B cell (primary cell): ENCODE data around the gene KRTAP12-2. TPM values are rescaled to one million over a fixed set of nuclear protein-coding genes. Genes with fewer than 3 reads are reported as not detected.

Experiments
- ATAC-seq: fragments of 200-7000 bp; cut with Tn5 transposase; one replicate; pipeline ENCODE4 v1.10.0; 2021; ENCODE audit warnings: low read depth, mild to moderate bottlenecking, moderate number of reproducible peaks, moderate library complexity
- CTCF ChIA-PET: fragments of 350-600 bp; sonication (Branson Sonifier 250); formaldehyde crosslinking; loops from one replicate; lab custom pipeline; 2021; ENCODE audit warnings: antibody characterized with exemption, inconsistent platforms; lab: Charles Lee
- POLR2A ChIA-PET: fragments of 350-600 bp; sonication (Branson Sonifier 250); formaldehyde crosslinking; loops from one replicate; lab custom pipeline; 2021; ENCODE audit warnings: antibody characterized with exemption; lab: Charles Lee
- DNase-seq: peaks from one replicate; pipeline ENCODE4 v3.0.0; 2013
- H2AFZ ChIP-seq: 2 replicates; pipeline ENCODE4 v1.6.1; 2012; ENCODE audit warnings: mild to moderate bottlenecking, low read depth, low read length; ENCODE audit not compliant: insufficient read depth, poor library complexity, severe bottlenecking
- H3K27ac ChIP-seq, 2 donors: 1 replicate in 1 of 2; 2 replicates in 1 of 2; pipeline ENCODE4 v1.5.1; 2012 to 2013; ENCODE audit warnings: low read length in 2 of 2, mild to moderate bottlenecking in 2 of 2, moderate library complexity in 1 of 2
- H3K27me3 ChIP-seq, 4 experiments: fragments of 200-600 bp in 1 of 4; sonication (generic) in 1 of 4; replicated peaks in 1 of 4; 1 replicate in 2 of 4; 2 replicates in 2 of 4; pipeline versions ENCODE4 v1.6.1 to v1.7.0; 2013 to 2016; ENCODE audit warnings: low read length in 3 of 4, mild to moderate bottlenecking in 2 of 4, mixed read lengths in 1 of 4, moderate library complexity in 1 of 4; ENCODE audit not compliant: insufficient read depth in 4 of 4, control insufficient read depth in 3 of 4; ENCODE audit errors: control extremely low read depth in 1 of 4
- H3K36me3 ChIP-seq, 2 experiments: replicated peaks in 1 of 2; 1 replicate in 1 of 2; 2 replicates in 1 of 2; pipeline versions ENCODE4 v1.6.1 to v1.7.1; 2013; ENCODE audit warnings: low read length in 1 of 2; ENCODE audit not compliant: insufficient read depth in 2 of 2, control insufficient read depth in 1 of 2; ENCODE audit errors: control extremely low read depth in 1 of 2, extremely low read depth in 1 of 2
- H3K4me1 ChIP-seq, 2 donors: fragments of 200-600 bp in 1 of 2; sonication (generic) in 1 of 2; 1 replicate in 1 of 2; 2 replicates in 1 of 2; pipeline versions ENCODE4 v1.5.1 to v1.6.1; 2013 to 2017; ENCODE audit warnings: low read length in 2 of 2; ENCODE audit not compliant: control insufficient read depth in 2 of 2, insufficient read depth in 2 of 2
- H3K4me2 ChIP-seq: replicated peaks from 2 replicates; pipeline ENCODE3; 2012; ENCODE audit warnings: mild to moderate bottlenecking, low read depth, low read length; ENCODE audit not compliant: poor library complexity, severe bottlenecking
- H3K4me3 ChIP-seq, 5 experiments: fragments of 200-600 bp in 1 of 5; sonication (generic) in 1 of 5; 1 replicate in 3 of 5; 2 replicates in 2 of 5; pipeline versions ENCODE4 v1.5.1 to v1.7.0; 2011 to 2016; ENCODE audit warnings: low read length in 4 of 5, mild to moderate bottlenecking in 4 of 5, low read depth in 2 of 5, control low read depth in 1 of 5, moderate library complexity in 1 of 5; ENCODE audit not compliant: insufficient read depth in 1 of 5; ENCODE audit errors: control extremely low read depth in 1 of 5, extremely low read depth in 1 of 5
- H3K79me2 ChIP-seq: fragments of 200-600 bp; sonication (generic); one replicate; pipeline ENCODE4 v1.6.0; 2016; ENCODE audit warnings: low read length; ENCODE audit not compliant: control insufficient read depth, insufficient read depth
- H3K9ac ChIP-seq: fragments of 200-600 bp; sonication (generic); 2 replicates; pipeline ENCODE4 v1.6.1; 2017; ENCODE audit warnings: mild to moderate bottlenecking, low read length, moderate library complexity
- H3K9me3 ChIP-seq, 3 donors: one replicate each; pipeline versions ENCODE4 v1.6.1 to v1.7.1; 2013; ENCODE audit warnings: low read length in 2 of 3; ENCODE audit not compliant: control insufficient read depth in 2 of 3, insufficient read depth in 1 of 3; ENCODE audit errors: control extremely low read depth in 1 of 3
- H4K20me1 ChIP-seq: 2 replicates; pipeline ENCODE4 v1.6.0; 2012; ENCODE audit warnings: mild to moderate bottlenecking, low read length; ENCODE audit not compliant: insufficient read depth, control insufficient read depth, poor library complexity, severe bottlenecking
- H3K27ac Mint-ChIP-seq: one replicate; pipeline ENCODE4 v1.8.0; 2021; ENCODE audit warnings: mixed read lengths
- H3K27me3 Mint-ChIP-seq: one replicate; pipeline ENCODE4 v1.8.0; 2021; ENCODE audit warnings: mixed read lengths
- H3K4me1 Mint-ChIP-seq: one replicate; pipeline ENCODE4 v1.8.0; 2021; ENCODE audit warnings: mixed read lengths
- H3K4me3 Mint-ChIP-seq: one replicate; pipeline ENCODE4 v1.8.0; 2021; ENCODE audit warnings: mixed read lengths
- H3K9me3 Mint-ChIP-seq: one replicate; pipeline ENCODE4 v1.8.0; 2022; ENCODE audit warnings: mixed read lengths; ENCODE audit not compliant: insufficient read depth
- CTCF ChIP-seq: fragments of 200-600 bp; IDR thresholded peaks from one replicate; pipeline ENCODE4 v1.8.0; 2022; ENCODE audit warnings: antibody characterized with exemption, mild to moderate bottlenecking
- EZH2 ChIP-seq: IDR thresholded peaks from 2 replicates; pipeline ENCODE4 v1.6.1; 2012; ENCODE audit warnings: borderline replicate concordance, low read depth, mild to moderate bottlenecking, moderate library complexity, low read length; ENCODE audit not compliant: insufficient read depth, poor library complexity, severe bottlenecking
- WGBS: methylation state at CpG from one replicate; pipeline ENCODE4 v1.1.5; 2013; ENCODE audit warnings: missing lambda C conversion rate; ENCODE audit not compliant: insufficient coverage; 5-methylcytosine and 5-hydroxymethylcytosine counted together
- intact Hi-C: fragments of 100-400 bp; cut with micrococcal nuclease; formaldehyde crosslinking; loops from one replicate; pipeline ENCODE4 v1.10.0; 2022
- polyA plus RNA-seq: library from polyadenylated mRNA; depleted of rRNA; stranded (reverse); fragments of >200 nt; gene quantifications from 2 replicates; pipeline ENCODE4 v1.2.3, GENCODE V29; 2012
- total RNA-seq, 2 donors: library from RNA; stranded (reverse); fragments of 120-200 nt in 1 of 2; gene quantifications; 1 replicate in 1 of 2; 2 replicates in 1 of 2; pipeline versions ENCODE4 v1.2.3 to v1.2.4, GENCODE V29; 2013 to 2022

KRTAP12-2 gene
- total and polyA plus RNA-seq, 2 donors (not counting 1 experiment from before 2014, with no cell fraction given), result not detected

DNA sequence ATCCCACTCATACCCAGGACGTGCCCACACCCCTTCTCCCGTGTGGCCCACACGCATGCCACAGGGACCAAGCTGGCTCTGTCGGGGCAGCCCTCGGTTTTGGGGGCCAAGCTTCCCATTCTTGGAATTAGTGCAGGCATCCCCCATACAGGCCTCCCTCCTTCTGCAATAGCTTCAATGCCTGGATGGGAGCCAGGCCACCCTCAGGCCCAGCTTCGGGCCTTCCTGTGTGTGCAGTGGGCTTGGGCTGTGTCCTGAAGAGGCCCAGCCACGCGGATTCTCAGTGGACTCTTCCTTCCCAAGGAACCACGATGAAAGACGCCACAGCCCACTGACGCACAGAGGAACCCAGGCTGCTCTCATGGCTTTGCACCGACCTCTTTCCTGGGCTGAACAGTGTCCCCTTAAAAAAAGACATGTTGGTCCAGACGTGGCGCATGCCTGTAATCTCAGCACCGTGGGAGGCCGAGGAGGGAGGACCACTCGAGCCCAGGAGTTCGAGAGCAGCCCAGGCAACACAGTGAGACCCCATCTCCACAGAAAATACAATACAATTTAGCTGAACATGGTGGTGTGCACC lies 17.1 kb downstream of the KRTAP12-2 start:
- ATAC-seq (no peak), DNase-seq (no peak)
- Mint-ChIP-seq H3K4me3 (no peak overlapping the region), H3K27me3 (peaks cover 9% of the 10 kb centered on the region), H3K4me1 (no peaks in the 10 kb centered on the region), H3K9me3 (peaks cover 5% of the 10 kb centered on the region), H3K27ac (no peak overlapping the region)
- H3K27me3 ChIP-seq, result peaks cover 0 to 2% (median 0%) of the 10 kb centered on the region in 4 experiments
- ChIA-PET POLR2A (no interaction called here), CTCF (no interaction called here)
- H3K4me2 ChIP-seq, result no peak overlapping the region
- peaks cover 0 to 15% (median 0%) of the 10 kb centered on the region in 3 donors for H3K9me3 ChIP-seq
- H2AFZ ChIP-seq, result no peak overlapping the region
- no peaks in the 10 kb centered on the region for H4K20me1 ChIP-seq
- 93% methylated on average over 14 of the region's 18 CpGs for WGBS
- no peak overlapping the region for H3K9ac ChIP-seq
- no peaks in the 10 kb centered on the region for H3K36me3 ChIP-seq
- no peaks in the 10 kb centered on the region for H3K4me1 ChIP-seq
- intact Hi-C loops, result no loop called here
- TF ChIP-seq EZH2, result no peak
- no peak for TF ChIP-seq CTCF
- no peak overlapping the region for H3K27ac ChIP-seq
- H3K79me2 ChIP-seq, result no peaks in the 10 kb centered on the region
- no peak overlapping the region for H3K4me3 ChIP-seq

DNA sequence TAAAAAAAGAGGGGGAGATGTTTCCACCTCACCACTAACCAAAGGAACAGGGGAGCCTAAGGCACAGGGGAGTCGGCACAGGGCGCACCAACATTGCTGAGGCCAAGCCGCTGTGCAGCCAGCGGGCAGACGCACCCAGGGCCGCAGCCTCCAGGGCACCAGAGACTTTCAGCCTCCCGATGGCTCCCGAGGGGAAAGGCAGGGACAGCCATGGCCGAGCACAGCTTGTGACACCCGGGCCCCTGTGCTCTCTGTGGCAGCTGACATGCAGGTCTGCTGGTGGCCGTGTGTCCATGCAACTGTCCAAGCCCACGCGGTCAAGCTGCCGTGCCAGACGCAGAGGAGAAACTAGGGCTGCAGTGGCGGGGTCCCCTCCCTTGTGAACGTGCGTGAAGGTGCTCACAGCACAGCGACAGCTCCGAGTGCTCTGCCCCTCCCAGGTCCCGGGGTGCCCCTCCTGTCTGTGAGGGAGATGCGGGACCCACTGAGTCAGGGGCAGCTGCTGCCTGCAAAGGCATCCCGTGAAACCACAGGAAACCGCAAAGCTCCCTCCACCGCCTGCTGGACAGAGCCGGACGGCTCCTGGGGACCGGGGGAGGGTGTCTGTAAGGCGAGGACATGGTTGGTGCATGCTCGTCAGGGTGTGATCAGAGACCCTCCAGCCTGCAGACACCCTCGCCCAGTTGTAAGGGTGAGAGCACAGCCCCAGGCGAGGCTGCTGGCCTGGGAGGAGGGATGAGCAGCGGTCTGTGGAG lies 18.0 kb downstream of the KRTAP12-2 start:
- no peaks in the 10 kb centered on the region for H3K36me3 ChIP-seq
- intact Hi-C loops, result no loop called here
- WGBS, result 87% methylated on average over 32 of the region's 33 CpGs
- peaks cover 0 to 10% (median 4%) of the 10 kb centered on the region in 3 donors for H3K9me3 ChIP-seq
- peaks cover 7% of the 10 kb centered on the region for H3K9me3 Mint-ChIP-seq
- no peaks in the 10 kb centered on the region for H3K4me1 ChIP-seq
- POLR2A ChIA-PET, result no interaction called here
- H3K27me3 ChIP-seq, result peaks cover 0 to 2% (median 0%) of the 10 kb centered on the region in 4 experiments
- no peak overlapping the region for H3K9ac ChIP-seq
- CTCF ChIA-PET, result no interaction called here
- no peak for TF ChIP-seq EZH2
- no peak for TF ChIP-seq CTCF
- ATAC-seq, result no peak
- no peak overlapping the region for H3K4me2 ChIP-seq
- no peaks in the 10 kb centered on the region for H3K4me1 Mint-ChIP-seq
- DNase-seq, result no peak
- no peak overlapping the region for H2AFZ ChIP-seq
- no peaks in the 10 kb centered on the region for H4K20me1 ChIP-seq
- no peak overlapping the region for H3K4me3 ChIP-seq
- H3K4me3 Mint-ChIP-seq, result no peak overlapping the region
- no peaks in the 10 kb centered on the region for H3K79me2 ChIP-seq
- no peak overlapping the region for H3K27ac Mint-ChIP-seq
- H3K27ac ChIP-seq, result no peak overlapping the region
- H3K27me3 Mint-ChIP-seq, result peaks cover 7% of the 10 kb centered on the region
